T-cell (primary cell): ENCODE results near the gene UACA. TPM values are rescaled to one million over a fixed set of nuclear protein-coding genes. Genes with fewer than 3 reads are reported as not detected.
A peak's percentile ranks its signal among the peaks of the same experiment; 100 is the strongest.

ENCODE experiments used
- ATAC-seq, 4 experiments: fragments of 200-7000 bp in 3 of 4; fragments of 150-1000 bp in 1 of 4; cut with Tn5 transposase; replicated peaks in 1 of 4; 1 replicate in 3 of 4; 2 replicates in 1 of 4; pipeline ENCODE4 v1.10.0; 2021; ENCODE audit warnings: moderate library complexity in 3 of 4, mild to moderate bottlenecking in 2 of 4, moderate number of reproducible peaks in 1 of 4
- CTCF ChIA-PET, 2 donors: fragments of 300-600 bp; sonication (Branson Sonifier 250); formaldehyde crosslinking; loops; one replicate each; lab custom pipeline; 2022; ENCODE audit warnings: antibody characterized with exemption in 2 of 2; lab: Charles Lee
- POLR2A ChIA-PET, 2 donors: fragments of 300-600 bp; sonication (Branson Sonifier 250); formaldehyde crosslinking; loops; one replicate each; lab custom pipeline; 2022; ENCODE audit warnings: antibody characterized with exemption in 2 of 2; lab: Charles Lee
- DNase-seq, 35 experiments: peaks; one replicate each; pipeline versions ENCODE4 v3.0.0 to v3.0.0-alpha.2; 2013 to 2023
- H3K27ac ChIP-seq: one replicate; pipeline ENCODE4 v1.5.1; 2013; ENCODE audit warnings: low read length
- H3K27me3 ChIP-seq, 2 experiments: replicated peaks in 1 of 2; 1 replicate in 1 of 2; 2 replicates in 1 of 2; pipeline versions ENCODE4 v1.6.1 to v1.7.0; 2013; ENCODE audit warnings: low read length in 1 of 2, mixed read lengths in 1 of 2; ENCODE audit not compliant: control insufficient read depth in 2 of 2, insufficient read depth in 2 of 2; ENCODE audit errors: extremely low read depth in 1 of 2
- H3K36me3 ChIP-seq, 2 donors: 1 replicate in 1 of 2; 2 replicates in 1 of 2; pipeline versions ENCODE4 v1.6.1 to v1.7.0; 2013; ENCODE audit warnings: low read length in 1 of 2; ENCODE audit not compliant: control insufficient read depth in 2 of 2, insufficient read depth in 1 of 2; ENCODE audit errors: extremely low read depth in 1 of 2
- H3K4me1 ChIP-seq, 2 experiments: 1 replicate in 1 of 2; 2 replicates in 1 of 2; pipeline versions ENCODE4 v1.6.1 to v1.7.0; 2013; ENCODE audit warnings: low read length in 2 of 2, mixed read lengths in 1 of 2; ENCODE audit not compliant: insufficient read depth in 2 of 2, control insufficient read depth in 1 of 2; ENCODE audit errors: extremely low read depth in 1 of 2
- H3K4me3 ChIP-seq, 2 donors: 1 replicate in 1 of 2; 2 replicates in 1 of 2; pipeline versions ENCODE4 v1.5.1 to v1.7.0; 2013; ENCODE audit warnings: mild to moderate bottlenecking in 2 of 2, low read length in 1 of 2, moderate library complexity in 1 of 2; ENCODE audit not compliant: control insufficient read depth in 1 of 2; ENCODE audit errors: extremely low read depth in 1 of 2
- H3K9me3 ChIP-seq: 2 replicates; pipeline ENCODE4 v1.7.0; 2013
- H3K27ac Mint-ChIP-seq, 2 donors: one replicate each; pipeline ENCODE4 v1.8.0; 2020 to 2021; ENCODE audit warnings: mild to moderate bottlenecking in 2 of 2, mixed read lengths in 2 of 2
- H3K27me3 Mint-ChIP-seq, 2 donors: one replicate each; pipeline ENCODE4 v1.8.0; 2021 to 2022; ENCODE audit warnings: mixed read lengths in 2 of 2
- H3K36me3 Mint-ChIP-seq: one replicate; pipeline ENCODE4 v1.8.0; 2021; ENCODE audit warnings: mixed read lengths
- H3K4me1 Mint-ChIP-seq, 3 donors: one replicate each; pipeline ENCODE4 v1.8.0; 2020 to 2022; ENCODE audit warnings: mixed read lengths in 3 of 3, mild to moderate bottlenecking in 1 of 3
- H3K4me3 Mint-ChIP-seq, 3 donors: one replicate each; pipeline ENCODE4 v1.8.0; 2020 to 2022; ENCODE audit warnings: mild to moderate bottlenecking in 3 of 3, mixed read lengths in 3 of 3, moderate library complexity in 3 of 3
- H3K9me3 Mint-ChIP-seq, 3 donors: one replicate each; pipeline ENCODE4 v1.8.0; 2020 to 2022; ENCODE audit warnings: mixed read lengths in 3 of 3
- WGBS: methylation state at CpG from one replicate; pipeline ENCODE4 v1.1.5; 2013; ENCODE audit warnings: missing lambda C conversion rate; ENCODE audit not compliant: insufficient coverage; 5-methylcytosine and 5-hydroxymethylcytosine counted together
- total RNA-seq, 35 experiments: library from RNA in 6 of 35; stranded (reverse) in 6 of 35; fragments of 120-200 nt in 1 of 35; gene quantifications; one replicate each; pipeline versions ENCODE4 v1.2.1 to v1.2.4 and lab custom pipeline; 2013 to 2026

Gene UACA
- total RNA-seq, 5 donors from 2014 or later (not counting 1 experiment from before 2014, with no cell fraction given) = 0.08 to 1.3 (median 0.70) TPM

DNA sequence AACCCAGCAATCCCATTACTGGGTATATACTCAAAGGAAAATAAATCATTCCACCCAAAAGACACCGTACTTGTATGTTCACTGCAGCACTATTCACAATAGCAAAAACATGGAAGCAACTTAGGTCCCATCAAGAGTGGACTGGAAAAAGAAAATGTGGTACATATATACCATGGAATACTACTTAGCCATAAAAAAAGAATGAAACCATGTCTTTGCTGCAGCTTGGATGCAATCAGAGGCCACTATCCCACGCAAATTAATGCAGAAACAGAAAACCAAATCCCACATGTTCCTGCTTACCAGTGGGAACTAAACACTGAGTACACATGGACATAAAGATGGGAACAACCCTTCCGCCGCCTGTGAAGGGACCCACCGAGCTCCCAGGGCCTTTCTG is 34.2 kb downstream of the UACA start:
- Histone ChIP-seq H3K4me3 (no peak overlapping the region), H3K27me3 (peaks cover 2% of the 10 kb centered on the region in 2 experiments), H3K27ac (no peak overlapping the region), H3K36me3 (no peaks in the 10 kb centered on the region), H3K9me3 (no peaks in the 10 kb centered on the region), H3K4me1 (no peaks in the 10 kb centered on the region)
- ChIA-PET POLR2A (no interaction called here), CTCF (no interaction called here)
- WGBS = 80% methylated on average over 1 of the region's 5 CpGs
- peaks cover 10 to 16% of the 10 kb centered on the region in 2 donors for H3K27me3 Mint-ChIP-seq
- ATAC-seq (no peak), DNase-seq (no peak)
- H3K4me1 Mint-ChIP-seq = no peaks in the 10 kb centered on the region
- H3K27ac Mint-ChIP-seq = no peak overlapping the region
- no peaks in the 10 kb centered on the region for H3K9me3 Mint-ChIP-seq
- H3K4me3 Mint-ChIP-seq = no peak overlapping the region
- H3K36me3 Mint-ChIP-seq = no peaks in the 10 kb centered on the region

DNA sequence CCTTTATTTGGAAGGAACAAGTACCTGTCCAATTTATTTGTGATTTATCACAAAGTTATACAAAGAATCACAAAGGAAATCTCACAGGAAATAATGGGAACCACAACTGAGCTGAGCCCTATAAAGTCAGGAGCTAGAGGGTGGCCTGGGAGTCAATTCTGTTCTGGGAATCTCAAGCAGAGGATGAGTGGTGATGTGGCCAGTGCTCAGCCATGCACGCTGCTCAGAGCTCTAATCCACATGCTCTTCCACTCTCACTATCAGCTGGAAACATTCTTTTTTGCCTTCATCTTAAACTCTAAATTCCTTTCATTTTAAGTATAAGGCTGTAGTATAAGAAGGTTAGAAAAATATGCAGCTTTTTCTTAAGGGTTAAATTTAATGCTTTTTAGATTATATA is 36.6 kb downstream of the UACA start:
- H3K4me1 Mint-ChIP-seq = peaks cover 0 to 3% (median 0%) of the 10 kb centered on the region in 3 donors
- no peaks in the 10 kb centered on the region for H3K36me3 Mint-ChIP-seq
- DNase-seq (no peak), ATAC-seq (no peak)
- Histone ChIP-seq H3K36me3 (no peaks in the 10 kb centered on the region), H3K4me3 (no peak overlapping the region), H3K9me3 (no peaks in the 10 kb centered on the region), H3K4me1 (no peaks in the 10 kb centered on the region), H3K27ac (no peak overlapping the region), H3K27me3 (peaks cover 2 to 4% of the 10 kb centered on the region in 2 experiments)
- no peaks in the 10 kb centered on the region for H3K9me3 Mint-ChIP-seq
- ChIA-PET POLR2A (no interaction called here), CTCF (no interaction called here)
- H3K27ac Mint-ChIP-seq = no peak overlapping the region
- no CpG with 5 or more reads among the region's 1 CpG for WGBS
- peaks cover 14 to 23% of the 10 kb centered on the region in 2 donors for H3K27me3 Mint-ChIP-seq
- no peak overlapping the region for H3K4me3 Mint-ChIP-seq

DNA sequence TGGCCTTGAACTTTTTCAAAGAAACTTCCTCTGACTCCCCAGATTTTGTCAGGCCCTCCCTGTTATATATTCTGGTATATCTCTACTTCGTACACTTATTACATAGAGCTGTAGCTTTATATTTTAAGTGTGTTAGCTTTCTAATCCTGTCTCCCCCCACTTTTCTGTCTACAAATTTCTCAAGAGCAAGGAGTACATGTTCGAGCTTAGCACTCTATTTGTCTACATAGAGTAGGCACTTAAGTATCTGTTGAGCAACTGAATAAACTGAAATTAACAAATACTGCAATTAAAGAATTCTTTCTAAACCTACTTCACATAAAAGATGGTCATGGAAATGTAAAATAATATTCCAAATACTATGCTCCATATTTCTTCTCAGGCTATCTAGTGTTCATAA is 39.4 kb downstream of the UACA start:
- Mint-ChIP-seq H3K4me3 (no peak overlapping the region), H3K27me3 (peaks cover 14 to 23% of the 10 kb centered on the region in 2 donors), H3K27ac (no peak overlapping the region), H3K4me1 (peaks cover 0 to 3% (median 0%) of the 10 kb centered on the region in 3 donors), H3K9me3 (no peaks in the 10 kb centered on the region), H3K36me3 (no peaks in the 10 kb centered on the region)
- H3K36me3 ChIP-seq = no peaks in the 10 kb centered on the region
- ATAC-seq (no peak), DNase-seq (no peak)
- no peak overlapping the region for H3K27ac ChIP-seq
- whole genome bisulfite sequencing = no CpG with 5 or more reads among the region's 2 CpGs
- H3K27me3 ChIP-seq = peaks cover 2 to 4% of the 10 kb centered on the region in 2 experiments
- no peaks in the 10 kb centered on the region for H3K4me1 ChIP-seq
- H3K9me3 ChIP-seq = no peaks in the 10 kb centered on the region
- H3K4me3 ChIP-seq = no peak overlapping the region
- ChIA-PET CTCF (interaction anchor here in 1 of 2 donors (0.6 to 1.7 kb wide), 7 partner anchors 22 to 1248 kb away, joined by 3 to 6 read pairs (median 3); no protein-coding TSS in a partner anchor), POLR2A (no interaction called here)

DNA sequence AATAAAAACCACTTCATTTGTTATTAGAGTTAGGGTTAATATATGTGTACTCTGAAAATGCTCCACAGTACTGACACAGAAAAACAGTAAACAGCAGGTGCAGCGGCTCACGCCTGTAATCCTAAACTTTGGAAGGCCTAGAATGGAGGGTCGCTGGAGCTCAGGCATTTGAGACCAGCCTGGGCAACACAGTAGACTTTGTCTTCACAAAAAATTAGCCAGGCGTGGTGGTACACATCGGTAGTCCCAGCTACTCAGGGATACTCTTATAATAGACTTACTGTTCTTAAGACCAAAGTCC is 40.3 kb downstream of the UACA start:
- no peaks in the 10 kb centered on the region for H3K36me3 ChIP-seq
- H3K9me3 ChIP-seq = no peaks in the 10 kb centered on the region
- H3K36me3 Mint-ChIP-seq = no peaks in the 10 kb centered on the region
- CTCF ChIA-PET = interaction anchor here (0.6 to 1.7 kb wide), 20 partner anchors 9 to 1249 kb away, joined by 3 to 24 read pairs (median 4); no protein-coding TSS in a partner anchor
- no peak overlapping the region for H3K27ac ChIP-seq
- peaks cover 0 to 3% (median 0%) of the 10 kb centered on the region in 3 donors for H3K4me1 Mint-ChIP-seq
- H3K4me1 ChIP-seq = no peaks in the 10 kb centered on the region
- WGBS = 63% methylated on average over 4 of the region's 5 CpGs
- H3K27me3 Mint-ChIP-seq = peaks cover 14 to 20% of the 10 kb centered on the region in 2 donors
- no peak overlapping the region for H3K4me3 Mint-ChIP-seq
- ATAC-seq (no peak), DNase-seq (no peak)
- no peak overlapping the region for H3K27ac Mint-ChIP-seq
- no peak overlapping the region for H3K4me3 ChIP-seq
- POLR2A ChIA-PET = no interaction called here
- H3K9me3 Mint-ChIP-seq = no peaks in the 10 kb centered on the region
- H3K27me3 ChIP-seq = peaks cover 2 to 4% of the 10 kb centered on the region in 2 experiments

DNA sequence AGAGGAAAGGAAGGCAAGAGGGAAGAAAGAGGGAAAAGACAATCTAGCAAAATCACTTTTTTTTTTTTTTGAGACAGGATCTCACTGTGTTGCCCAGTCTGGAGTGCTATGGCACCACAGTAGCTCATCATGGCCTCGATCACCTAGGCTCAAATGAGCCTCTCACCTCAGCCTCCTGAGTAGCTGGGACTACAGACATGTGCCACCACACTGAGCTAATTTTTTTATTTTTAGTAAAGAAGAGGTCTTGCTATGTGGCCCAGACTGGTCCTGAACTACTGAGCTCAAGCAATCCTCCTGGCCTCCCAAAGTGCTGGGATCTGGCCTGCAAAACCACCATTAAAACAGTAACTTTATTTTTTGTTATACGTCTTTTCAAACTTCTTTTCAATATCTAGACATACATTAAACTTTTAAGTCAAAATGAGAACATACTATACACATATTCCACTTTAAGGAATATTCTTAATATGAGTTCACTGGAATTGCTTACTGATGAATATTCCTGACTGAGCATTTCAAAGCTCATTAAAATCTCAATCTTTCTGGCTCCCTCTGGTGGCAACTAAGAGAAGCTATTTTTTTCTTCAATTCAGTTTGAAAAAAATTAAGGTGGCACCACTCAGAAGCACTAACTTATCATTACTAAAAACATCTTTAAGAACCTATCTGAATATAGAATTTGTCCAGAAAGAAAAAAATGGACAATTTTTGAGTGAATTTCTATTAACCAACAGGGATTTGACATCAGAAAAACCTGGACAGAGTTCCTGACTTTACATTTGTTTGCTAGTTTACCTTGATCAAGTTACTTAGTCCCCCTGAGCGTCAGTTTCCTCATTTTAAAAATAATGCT is 40.9 kb downstream of the UACA start:
- POLR2A ChIA-PET = no interaction called here
- H3K9me3 ChIP-seq = no peaks in the 10 kb centered on the region
- H3K27ac Mint-ChIP-seq = no peak overlapping the region
- H3K27me3 ChIP-seq = peaks cover 2 to 4% of the 10 kb centered on the region in 2 experiments
- no peak overlapping the region for H3K4me3 ChIP-seq
- H3K27me3 Mint-ChIP-seq = peaks cover 10 to 16% of the 10 kb centered on the region in 2 donors
- H3K4me1 Mint-ChIP-seq = peaks cover 0 to 3% (median 0%) of the 10 kb centered on the region in 3 donors
- no peak for ATAC-seq
- H3K36me3 Mint-ChIP-seq = no peaks in the 10 kb centered on the region
- no peak overlapping the region for H3K27ac ChIP-seq
- H3K4me1 ChIP-seq = no peaks in the 10 kb centered on the region
- no peaks in the 10 kb centered on the region for H3K9me3 Mint-ChIP-seq
- no peaks in the 10 kb centered on the region for H3K36me3 ChIP-seq
- no CpG with 5 or more reads among the region's 3 CpGs for WGBS
- CTCF ChIA-PET = interaction anchor here (0.6 to 1.7 kb wide), 28 partner anchors 8 to 1345 kb away, joined by 3 to 24 read pairs (median 4); no protein-coding TSS in a partner anchor
- DNase-seq = peak in 1 of 35 experiments; percentile 70
- H3K4me3 Mint-ChIP-seq = no peak overlapping the region

DNA sequence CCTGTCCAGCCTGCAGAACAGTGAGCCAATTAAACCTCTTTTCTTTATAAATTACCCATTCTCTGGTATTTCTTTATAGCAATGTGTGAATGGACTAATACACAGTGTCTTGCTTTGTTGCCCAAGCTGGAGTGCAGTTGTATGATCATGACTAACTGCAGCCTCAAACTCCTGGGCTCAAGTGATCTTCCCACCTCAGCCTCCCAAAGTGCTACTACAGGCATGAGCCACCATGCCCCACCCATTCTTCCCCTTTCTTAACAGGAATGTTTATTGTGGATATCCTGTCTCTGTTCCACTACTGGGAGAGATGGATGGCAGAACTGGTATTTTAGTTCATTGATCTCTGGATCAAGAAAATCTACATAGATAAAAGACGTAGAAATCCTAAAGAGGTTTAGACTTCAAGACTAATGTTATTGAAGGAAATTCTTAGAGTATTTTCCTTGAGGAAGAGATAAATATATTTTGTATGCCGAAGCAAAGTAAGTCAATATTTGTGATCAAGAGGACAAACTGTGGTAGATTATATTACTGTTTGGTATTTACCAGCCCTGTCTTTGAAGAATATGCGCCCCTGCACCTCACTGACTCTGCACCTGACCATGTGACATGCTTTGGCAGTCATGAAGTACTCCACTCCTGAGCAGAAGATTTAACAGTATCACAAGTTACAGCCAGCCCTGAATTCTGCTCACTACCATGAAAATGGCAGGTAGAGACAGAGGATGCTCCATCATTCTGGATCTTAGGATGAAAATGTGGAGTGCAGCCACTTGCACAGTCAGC is 42.9 kb downstream of the UACA start:
- no peak for DNase-seq
- Mint-ChIP-seq H3K27me3 (peaks cover 5 to 15% of the 10 kb centered on the region in 2 donors), H3K4me3 (no peak overlapping the region), H3K9me3 (no peaks in the 10 kb centered on the region), H3K36me3 (no peaks in the 10 kb centered on the region), H3K4me1 (peaks cover 0 to 3% (median 0%) of the 10 kb centered on the region in 3 donors), H3K27ac (no peak overlapping the region)
- Histone ChIP-seq H3K4me1 (no peaks in the 10 kb centered on the region), H3K27ac (no peak overlapping the region), H3K4me3 (no peak overlapping the region), H3K36me3 (no peaks in the 10 kb centered on the region), H3K9me3 (no peaks in the 10 kb centered on the region), H3K27me3 (peaks cover 2 to 5% of the 10 kb centered on the region in 2 experiments)
- POLR2A ChIA-PET = no interaction called here
- WGBS = 100% methylated on average over 2 of the region's 3 CpGs
- CTCF ChIA-PET = no interaction called here
- no peak for ATAC-seq
